GM12874 (cell line): ENCODE results near the gene GNB5.

Source experiments
- CTCF ChIP-seq: IDR thresholded peaks from 2 replicates; pipeline ENCODE4 v1.5.1; 2011; ENCODE audit warnings: low read depth, mild to moderate bottlenecking, control low read depth, low read length, moderate library complexity; ENCODE audit not compliant: insufficient read depth

The GNB5 gene

DNA sequence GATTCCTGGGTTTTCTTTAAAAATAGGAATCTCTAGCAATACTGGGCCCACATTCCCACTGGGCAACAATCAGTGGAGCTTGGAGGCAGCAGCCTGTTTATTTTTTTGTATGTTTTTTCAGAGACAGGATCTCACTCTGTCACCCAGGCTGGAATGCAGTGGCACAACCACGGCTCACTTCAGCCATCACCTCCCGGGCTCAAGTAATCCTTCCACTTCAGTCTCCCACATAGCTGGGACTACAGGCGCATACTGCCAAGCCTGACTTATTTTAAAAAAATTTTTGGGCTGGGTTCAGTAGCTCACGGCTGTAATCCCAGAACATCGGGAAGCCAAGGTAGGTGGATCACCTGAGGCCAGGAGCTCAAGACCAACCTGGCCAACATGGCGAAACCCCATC, 29.1 kb upstream of the GNB5 start:
- no peak for TF ChIP-seq CTCF

GRCh38 chr15:52218816-52219215, 27.6 kb upstream of the GNB5 start:
- no peak for TF ChIP-seq CTCF

DNA sequence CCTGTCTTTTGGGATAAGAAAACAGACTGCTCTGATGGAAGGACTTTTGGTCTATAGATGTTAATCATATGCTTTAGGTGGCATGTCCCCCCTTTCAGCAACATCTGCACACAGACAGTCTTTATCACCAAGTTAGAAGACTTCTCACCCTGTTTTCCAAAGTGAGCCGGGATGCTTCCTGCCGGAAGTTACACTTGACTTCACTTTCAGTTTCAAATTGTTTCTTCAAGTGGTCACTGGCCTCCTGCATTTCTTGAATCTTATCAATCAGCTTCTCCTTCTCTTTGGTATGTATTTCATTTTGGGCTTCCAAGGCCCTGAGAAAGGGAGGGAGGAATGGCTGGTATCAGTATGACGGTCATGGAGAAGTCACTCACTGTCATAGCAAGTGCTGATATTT, 27.2 kb upstream of the GNB5 start:
- TF ChIP-seq CTCF, result no peak

GRCh38 chr15:52217186-52217585, 26.0 kb upstream of the GNB5 start:
- TF ChIP-seq CTCF, result peak; percentile 62

DNA sequence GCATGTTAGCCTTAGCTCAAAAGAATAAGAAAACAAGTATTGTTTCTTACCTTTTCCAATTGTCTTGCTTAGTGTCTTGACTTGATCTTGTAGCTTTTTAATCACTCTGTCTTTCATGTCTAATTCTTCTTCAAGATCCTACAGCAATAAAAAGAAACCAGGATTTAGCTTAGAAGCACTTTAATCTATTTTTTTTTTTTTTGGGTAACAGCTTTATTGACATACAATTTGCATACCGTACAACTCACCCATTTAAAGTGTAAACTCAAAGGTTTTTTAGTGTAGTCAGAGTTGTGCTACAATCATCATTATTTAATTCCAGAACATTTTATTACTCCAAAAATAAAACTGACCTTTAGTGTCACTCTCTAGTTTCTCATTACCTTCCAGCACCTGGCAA, 23.4 kb upstream of the GNB5 start:
- TF ChIP-seq CTCF, result no peak

DNA sequence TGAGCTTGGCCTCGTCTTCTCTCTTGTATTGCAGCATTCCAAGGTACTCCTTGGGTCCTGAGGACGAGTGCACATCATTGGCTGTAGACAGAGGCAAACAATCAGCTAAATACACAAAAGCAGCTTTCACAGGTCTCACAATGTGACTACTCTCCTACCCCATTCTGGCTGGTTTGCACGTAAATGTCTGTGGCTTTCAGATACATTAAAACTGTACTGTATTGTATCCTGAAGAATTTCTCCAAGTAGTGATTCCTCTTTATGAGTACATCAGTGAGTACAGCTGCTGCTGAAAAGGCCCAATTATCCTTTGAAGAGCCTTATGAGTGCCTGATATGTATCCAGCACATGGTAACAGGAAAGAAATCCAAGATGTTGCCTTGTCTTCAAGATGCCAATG, 22.0 kb upstream of the GNB5 start:
- no peak for TF ChIP-seq CTCF

DNA sequence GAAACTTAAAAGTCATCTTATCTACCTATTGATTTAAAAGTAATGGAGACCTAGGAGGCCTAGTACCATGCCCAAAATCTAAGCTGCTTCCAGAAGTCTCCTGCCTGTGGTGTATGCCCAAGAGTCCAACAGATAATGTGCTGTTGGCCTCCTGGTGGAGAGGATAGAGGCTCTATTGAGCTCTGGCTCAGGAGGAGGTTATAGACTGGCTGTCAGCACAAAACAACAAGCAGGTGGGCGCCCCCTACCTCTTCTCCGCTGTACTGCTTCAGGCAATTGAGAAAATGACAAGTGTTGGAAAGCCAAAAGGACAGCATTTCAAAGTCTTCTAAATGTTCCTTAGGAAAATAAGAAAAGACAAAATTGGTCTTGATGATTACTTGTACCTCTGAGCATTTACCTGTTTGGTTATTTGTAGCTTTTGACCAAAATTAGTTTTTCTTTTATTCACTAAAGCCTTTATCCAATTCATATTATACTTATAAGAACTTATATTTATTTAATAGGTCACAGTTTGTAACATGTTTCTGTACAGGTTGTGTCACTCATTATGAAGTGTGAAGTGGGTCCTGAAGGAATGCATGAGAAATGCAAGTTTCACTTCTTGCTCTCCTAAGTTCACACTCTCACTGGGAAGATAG, 17.2 kb upstream of the GNB5 start:
- TF ChIP-seq CTCF, result peak; percentile 80
